HepG2 (cell line): ENCODE data around the gene COL4A3. TPM values are rescaled to one million over a fixed set of nuclear protein-coding genes. Genes with fewer than 3 reads are reported as not detected.

Source experiments
- ATAC-seq: fragments of 200-7000 bp; cut with Tn5 transposase; 3 replicates; pipeline ENCODE4 v1.9.1; 2020; ENCODE audit warnings: mild to moderate bottlenecking, moderate library complexity
- BruUV-seq: library from RNA; stranded (reverse); fragments of 400-500 nt; replicated peaks from 2 replicates; lab custom pipeline; 2021; lab: Mats Ljungman, UMichigan
- CTCF ChIA-PET: fragments of 300-600 bp; formaldehyde crosslinking; extraction: SDS; loops from one replicate; lab custom pipeline; 2021; ENCODE audit warnings: low total read pairs, inconsistent platforms, low intra/inter-chr PET ratio; lab: Yijun Ruan, JAX
- POLR2A ChIA-PET: fragments of 350-600 bp; sonication (Branson Sonifier 250); formaldehyde crosslinking; loops from one replicate; lab custom pipeline; 2020; ENCODE audit warnings: antibody characterized with exemption, inconsistent platforms; lab: Yijun Ruan, JAX
- DNase-seq: peaks from one replicate; pipeline ENCODE4 v3.0.0-alpha.2; 2015; ENCODE audit warnings: low spot score
- FAIRE-seq: peaks from 3 replicates; lab custom pipeline; 2011; peaks lifted over from hg19 to GRCh38; lab: Jason Lieb, UNC
- H2AFZ ChIP-seq: one replicate; pipeline ENCODE4 v1.6.1; 2011; ENCODE audit warnings: low read length, inconsistent platforms
- H3K27ac ChIP-seq: fragments of 300-600 bp; 3 replicates; pipeline ENCODE4 v1.8.0; 2011; ENCODE audit warnings: mixed run types, mild to moderate bottlenecking, mixed read lengths, low read length, inconsistent platforms; ENCODE audit not compliant: insufficient read depth; ENCODE audit errors: extremely low read length
- H3K27me3 ChIP-seq, 2 experiments: fragments of 200-600 bp in 1 of 2; 2 replicates in 1 of 2; 3 replicates in 1 of 2; pipeline versions ENCODE4 v1.6.0 to v1.8.0; 2011; ENCODE audit warnings: low read length in 2 of 2, mild to moderate bottlenecking in 2 of 2, moderate library complexity in 2 of 2, inconsistent platforms in 1 of 2; ENCODE audit not compliant: insufficient read depth in 2 of 2, control insufficient read depth in 1 of 2
- H3K36me3 ChIP-seq, 2 experiments: fragments of 200-600 bp in 1 of 2; replicated peaks in 1 of 2; 2 replicates in 1 of 2; 3 replicates in 1 of 2; pipeline versions ENCODE4 v1.5.1 to v1.8.0; 2011; ENCODE audit warnings: low read length in 2 of 2, inconsistent platforms in 1 of 2; ENCODE audit not compliant: insufficient read depth in 2 of 2, control insufficient read depth in 1 of 2
- H3K4me1 ChIP-seq: 2 replicates; pipeline ENCODE4 v1.5.1; 2012; ENCODE audit warnings: low read length, inconsistent platforms; ENCODE audit not compliant: insufficient read depth
- H3K4me2 ChIP-seq: 2 replicates; pipeline ENCODE4 v1.6.0; 2011; ENCODE audit warnings: low read depth, low read length, inconsistent platforms
- H3K4me3 ChIP-seq, 3 experiments: fragments of 200-600 bp in 1 of 3; sonication (generic), shearing (Covaris generic) in 1 of 3; replicated peaks in 1 of 3; 2 replicates each; pipeline ENCODE4 v1.5.1; 2011 to 2016; ENCODE audit warnings: low read length in 3 of 3, inconsistent platforms in 2 of 3, low read depth in 2 of 3, mild to moderate bottlenecking in 2 of 3, control low read depth in 1 of 3, mixed read lengths in 1 of 3; ENCODE audit not compliant: insufficient read depth in 1 of 3
- H3K79me2 ChIP-seq: one replicate; pipeline ENCODE4 v1.6.1; 2011; ENCODE audit warnings: low read length, inconsistent platforms; ENCODE audit not compliant: insufficient read depth
- H3K9ac ChIP-seq: 2 replicates; pipeline ENCODE4 v1.6.0; 2011; ENCODE audit warnings: mild to moderate bottlenecking, low read depth, low read length, inconsistent platforms; ENCODE audit not compliant: insufficient read depth
- H3K9me3 ChIP-seq: 2 replicates; pipeline ENCODE4 v1.5.1; 2012; ENCODE audit warnings: mild to moderate bottlenecking, low read length
- H4K20me1 ChIP-seq: 2 replicates; pipeline ENCODE4 v1.6.0; 2011; ENCODE audit warnings: inconsistent platforms, mild to moderate bottlenecking, low read length, moderate library complexity; ENCODE audit not compliant: insufficient read depth
- ATF7 ChIP-seq, 2 experiments: fragments of 450-650 bp in 1 of 2; sonication (generic) in 1 of 2; formaldehyde crosslinking in 1 of 2; IDR thresholded peaks; 2 replicates each; pipeline versions ENCODE4 v1.4.0 to v1.6.1; 2016 to 2020; ENCODE audit warnings: antibody characterized with exemption in 1 of 2, mild to moderate bottlenecking in 1 of 2, missing genetic modification reagents in 1 of 2
- EZH2 ChIP-seq: conservative IDR thresholded peaks from 2 replicates; pipeline ENCODE4 v1.6.1; 2012; ENCODE audit warnings: mild to moderate bottlenecking, low read depth, low read length, moderate library complexity
- KDM4B ChIP-seq: sonication (generic); formaldehyde crosslinking; IDR thresholded peaks from 2 replicates; pipeline ENCODE4 v1.4.0; 2020; ENCODE audit warnings: missing genetic modification reagents
- LCORL ChIP-seq, 2 experiments: fragments of 450-650 bp in 1 of 2; sonication (generic) in 1 of 2; formaldehyde crosslinking in 1 of 2; IDR thresholded peaks; 2 replicates each; pipeline versions ENCODE4 v1.5.0 to v1.6.1; 2017 to 2020; ENCODE audit warnings: antibody characterized with exemption in 1 of 2, missing genetic modification reagents in 1 of 2
- NRL ChIP-seq: sonication (generic); formaldehyde crosslinking; IDR thresholded peaks from 2 replicates; pipeline ENCODE4 v1.5.0; 2020; ENCODE audit warnings: missing genetic modification reagents, mild to moderate bottlenecking, moderate library complexity, borderline replicate concordance
- PAX8 ChIP-seq: sonication (generic); formaldehyde crosslinking; IDR thresholded peaks from 2 replicates; pipeline ENCODE4 v1.8.0; 2022; ENCODE audit warnings: mild to moderate bottlenecking, missing genetic modification reagents, borderline replicate concordance
- RBFOX2 ChIP-seq: fragments of 200-400 bp; formaldehyde crosslinking; IDR thresholded peaks from 2 replicates; pipeline ENCODE4 v1.6.1; 2017; ENCODE audit warnings: low read depth, mild to moderate bottlenecking, low read length
- ZBTB21 ChIP-seq: sonication (generic); formaldehyde crosslinking; IDR thresholded peaks from 2 replicates; pipeline ENCODE4 v1.4.0; 2020; ENCODE audit warnings: missing genetic modification reagents
- ZNF207 ChIP-seq: fragments of 450-650 bp; IDR thresholded peaks from 2 replicates; pipeline ENCODE4 v1.6.1; 2016; ENCODE audit warnings: antibody characterized with exemption, borderline replicate concordance
- ZNF484 ChIP-seq: sonication (generic); formaldehyde crosslinking; IDR thresholded peaks from 2 replicates; pipeline ENCODE4 v1.5.1; 2020; ENCODE audit warnings: mild to moderate bottlenecking, low read depth, missing genetic modification reagents, borderline replicate concordance
- ZNF547 ChIP-seq: sonication (generic); formaldehyde crosslinking; IDR thresholded peaks from 2 replicates; pipeline ENCODE4 v1.5.1; 2020; ENCODE audit warnings: mild to moderate bottlenecking, missing genetic modification reagents
- ZNF670 ChIP-seq: sonication (generic); formaldehyde crosslinking; IDR thresholded peaks from 2 replicates; pipeline ENCODE4 v1.8.0; 2022; ENCODE audit warnings: mild to moderate bottlenecking, missing genetic modification reagents, borderline replicate concordance
- WGBS: methylation state at CpG from one replicate; pipeline ENCODE4 v1.1.6; 2017; ENCODE audit warnings: low lambda C conversion rate; 5-methylcytosine and 5-hydroxymethylcytosine counted together
- in situ Hi-C: cut with HindIII; loops from 2 replicates; pipeline ENCODE4 v1.10.0; 2017; ENCODE audit warnings: low pct_unique_long_range_greater_than_20kb; ENCODE audit not compliant: extremely low pct_ligation_motif_present
- intact Hi-C: fragments of 100-400 bp; cut with micrococcal nuclease; formaldehyde crosslinking; loops from one replicate; pipeline ENCODE4 v1.10.0; 2022; ENCODE audit not compliant: unreplicated experiment
- polyA plus RNA-seq, 8 experiments: library from polyadenylated mRNA; depleted of rRNA in 3 of 8; stranded (reverse) in 7 of 8; unstranded in 1 of 8; fragments of >200 nt; fragmentation: Illumina TruSeq in 4 of 8; extraction: Trizol in 4 of 8; gene quantifications; 2 replicates each; pipeline versions ENCODE4 v1.2.1 to v1.2.3, GENCODE V29; 2011 to 2016; ENCODE audit warnings: low read depth in 4 of 8, missing spikeins in 1 of 8, mixed read lengths in 1 of 8; ENCODE audit not compliant: insufficient read depth in 1 of 8
- total RNA-seq, 5 experiments: library from RNA; depleted of rRNA; stranded (reverse); fragments of >200 nt; fragmentation: Illumina TruSeq; extraction: Trizol; gene quantifications; 2 replicates each; pipeline ENCODE4 v1.2.3, GENCODE V29; 2016; ENCODE audit warnings: low read depth in 1 of 5
- TF ChIP-seq, protein P1 (sequence below): sonication (generic); formaldehyde crosslinking; IDR thresholded peaks from 2 replicates; pipeline ENCODE4 v1.5.0; 2020; ENCODE audit warnings: missing genetic modification reagents
- TF ChIP-seq, protein P2 (sequence below): sonication (generic); formaldehyde crosslinking; IDR thresholded peaks from 2 replicates; pipeline ENCODE4 v1.8.0; 2022; ENCODE audit warnings: mild to moderate bottlenecking, missing genetic modification reagents
- TF ChIP-seq, protein P3 (sequence below): sonication (generic); formaldehyde crosslinking; IDR thresholded peaks from 2 replicates; pipeline ENCODE4 v1.5.1; 2020; ENCODE audit warnings: missing genetic modification reagents, mild to moderate bottlenecking, borderline replicate concordance
- TF ChIP-seq, protein P4 (sequence below): sonication (generic); formaldehyde crosslinking; IDR thresholded peaks from 2 replicates; pipeline ENCODE4 v1.4.0; 2020; ENCODE audit warnings: mild to moderate bottlenecking, missing genetic modification reagents
- TF ChIP-seq, protein P5 (sequence below): IDR thresholded peaks from 2 replicates; pipeline ENCODE4 v1.6.1; 2012; ENCODE audit warnings: low read depth, low read length, improper control_type of control experiment

COL4A3 gene
- total and polyA plus RNA-seq, 2 of the 13 experiments (the other 11 are each of a cell fraction or from before 2014, with no cell fraction given), result 0.02 TPM; not detected in 1

DNA sequence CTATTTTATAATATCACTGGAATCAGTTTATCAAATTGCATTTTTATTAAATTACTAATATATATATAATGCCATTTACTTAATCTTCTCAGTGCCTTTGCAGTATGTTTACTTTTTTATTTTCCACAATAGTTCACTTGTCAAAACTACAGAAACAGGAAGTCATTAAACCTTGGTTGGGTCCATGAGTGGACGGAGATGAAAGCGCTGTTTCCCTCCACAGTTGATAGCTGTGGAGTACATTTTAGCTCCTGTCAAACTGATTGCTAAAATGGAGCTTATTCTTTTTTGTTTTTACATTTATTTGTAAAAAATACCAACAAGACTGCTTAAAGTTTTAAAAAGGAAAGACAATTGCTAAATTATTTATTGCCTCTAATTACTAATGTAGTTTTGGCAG, 179.8 kb downstream of the COL4A3 start:
- H3K9ac ChIP-seq, result no peak overlapping the region
- H3K4me2 ChIP-seq, result no peak overlapping the region
- H3K36me3 ChIP-seq, result peaks cover 6 to 43% of the 10 kb centered on the region in 2 experiments; a peak in 4 of 5 replicates
- no peak for FAIRE-seq
- peaks cover 9% of the 10 kb centered on the region for H3K4me1 ChIP-seq
- no peak for DNase-seq
- no peak overlapping the region for H3K27ac ChIP-seq
- no peaks in the 10 kb centered on the region for H4K20me1 ChIP-seq
- no TSS peak for BruUV-seq
- no peaks in the 10 kb centered on the region for H3K27me3 ChIP-seq
- ChIA-PET POLR2A (no interaction called here), CTCF (no interaction called here)
- in situ Hi-C loops, result no loop called here
- no peak for TF ChIP-seq KDM4B (CRISPR knock-in tag)
- TF ChIP-seq, protein P1, sequence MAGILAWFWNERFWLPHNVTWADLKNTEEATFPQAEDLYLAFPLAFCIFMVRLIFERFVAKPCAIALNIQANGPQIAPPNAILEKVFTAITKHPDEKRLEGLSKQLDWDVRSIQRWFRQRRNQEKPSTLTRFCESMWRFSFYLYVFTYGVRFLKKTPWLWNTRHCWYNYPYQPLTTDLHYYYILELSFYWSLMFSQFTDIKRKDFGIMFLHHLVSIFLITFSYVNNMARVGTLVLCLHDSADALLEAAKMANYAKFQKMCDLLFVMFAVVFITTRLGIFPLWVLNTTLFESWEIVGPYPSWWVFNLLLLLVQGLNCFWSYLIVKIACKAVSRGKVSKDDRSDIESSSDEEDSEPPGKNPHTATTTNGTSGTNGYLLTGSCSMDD, result no peak
- no peak for TF ChIP-seq ZNF484 (CRISPR knock-in tag)
- TF ChIP-seq ZBTB21 (CRISPR knock-in tag), result no peak
- no peak for TF ChIP-seq LCORL (IDR thresholded peaks at IDR 0.05)
- TF ChIP-seq LCORL (CRISPR knock-in tag; IDR thresholded peaks at IDR 0.05), result no peak
- no peak for TF ChIP-seq ZNF547
- TF ChIP-seq, protein P2, sequence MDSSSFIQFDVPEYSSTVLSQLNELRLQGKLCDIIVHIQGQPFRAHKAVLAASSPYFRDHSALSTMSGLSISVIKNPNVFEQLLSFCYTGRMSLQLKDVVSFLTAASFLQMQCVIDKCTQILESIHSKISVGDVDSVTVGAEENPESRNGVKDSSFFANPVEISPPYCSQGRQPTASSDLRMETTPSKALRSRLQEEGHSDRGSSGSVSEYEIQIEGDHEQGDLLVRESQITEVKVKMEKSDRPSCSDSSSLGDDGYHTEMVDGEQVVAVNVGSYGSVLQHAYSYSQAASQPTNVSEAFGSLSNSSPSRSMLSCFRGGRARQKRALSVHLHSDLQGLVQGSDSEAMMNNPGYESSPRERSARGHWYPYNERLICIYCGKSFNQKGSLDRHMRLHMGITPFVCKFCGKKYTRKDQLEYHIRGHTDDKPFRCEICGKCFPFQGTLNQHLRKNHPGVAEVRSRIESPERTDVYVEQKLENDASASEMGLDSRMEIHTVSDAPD (CRISPR knock-in tag), result no peak
- TF ChIP-seq NRL (CRISPR knock-in tag), result no peak
- TF ChIP-seq, protein P3, sequence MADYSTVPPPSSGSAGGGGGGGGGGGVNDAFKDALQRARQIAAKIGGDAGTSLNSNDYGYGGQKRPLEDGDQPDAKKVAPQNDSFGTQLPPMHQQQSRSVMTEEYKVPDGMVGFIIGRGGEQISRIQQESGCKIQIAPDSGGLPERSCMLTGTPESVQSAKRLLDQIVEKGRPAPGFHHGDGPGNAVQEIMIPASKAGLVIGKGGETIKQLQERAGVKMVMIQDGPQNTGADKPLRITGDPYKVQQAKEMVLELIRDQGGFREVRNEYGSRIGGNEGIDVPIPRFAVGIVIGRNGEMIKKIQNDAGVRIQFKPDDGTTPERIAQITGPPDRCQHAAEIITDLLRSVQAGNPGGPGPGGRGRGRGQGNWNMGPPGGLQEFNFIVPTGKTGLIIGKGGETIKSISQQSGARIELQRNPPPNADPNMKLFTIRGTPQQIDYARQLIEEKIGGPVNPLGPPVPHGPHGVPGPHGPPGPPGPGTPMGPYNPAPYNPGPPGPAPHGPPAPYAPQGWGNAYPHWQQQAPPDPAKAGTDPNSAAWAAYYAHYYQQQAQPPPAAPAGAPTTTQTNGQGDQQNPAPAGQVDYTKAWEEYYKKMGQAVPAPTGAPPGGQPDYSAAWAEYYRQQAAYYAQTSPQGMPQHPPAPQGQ, result no peak
- TF ChIP-seq ZNF670 (CRISPR knock-in tag), result no peak
- TF ChIP-seq, protein P4, sequence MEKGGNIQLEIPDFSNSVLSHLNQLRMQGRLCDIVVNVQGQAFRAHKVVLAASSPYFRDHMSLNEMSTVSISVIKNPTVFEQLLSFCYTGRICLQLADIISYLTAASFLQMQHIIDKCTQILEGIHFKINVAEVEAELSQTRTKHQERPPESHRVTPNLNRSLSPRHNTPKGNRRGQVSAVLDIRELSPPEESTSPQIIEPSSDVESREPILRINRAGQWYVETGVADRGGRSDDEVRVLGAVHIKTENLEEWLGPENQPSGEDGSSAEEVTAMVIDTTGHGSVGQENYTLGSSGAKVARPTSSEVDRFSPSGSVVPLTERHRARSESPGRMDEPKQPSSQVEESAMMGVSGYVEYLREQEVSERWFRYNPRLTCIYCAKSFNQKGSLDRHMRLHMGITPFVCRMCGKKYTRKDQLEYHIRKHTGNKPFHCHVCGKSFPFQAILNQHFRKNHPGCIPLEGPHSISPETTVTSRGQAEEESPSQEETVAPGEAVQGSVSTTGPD (CRISPR knock-in tag), result no peak
- TF ChIP-seq EZH2, result no peak
- no peak for TF ChIP-seq ZNF207
- no peak for TF ChIP-seq RBFOX2
- TF ChIP-seq ATF7 (IDR thresholded peaks at IDR 0.05), result no peak
- TF ChIP-seq ATF7 (CRISPR knock-in tag; IDR thresholded peaks at IDR 0.05), result no peak
- TF ChIP-seq, protein P5, sequence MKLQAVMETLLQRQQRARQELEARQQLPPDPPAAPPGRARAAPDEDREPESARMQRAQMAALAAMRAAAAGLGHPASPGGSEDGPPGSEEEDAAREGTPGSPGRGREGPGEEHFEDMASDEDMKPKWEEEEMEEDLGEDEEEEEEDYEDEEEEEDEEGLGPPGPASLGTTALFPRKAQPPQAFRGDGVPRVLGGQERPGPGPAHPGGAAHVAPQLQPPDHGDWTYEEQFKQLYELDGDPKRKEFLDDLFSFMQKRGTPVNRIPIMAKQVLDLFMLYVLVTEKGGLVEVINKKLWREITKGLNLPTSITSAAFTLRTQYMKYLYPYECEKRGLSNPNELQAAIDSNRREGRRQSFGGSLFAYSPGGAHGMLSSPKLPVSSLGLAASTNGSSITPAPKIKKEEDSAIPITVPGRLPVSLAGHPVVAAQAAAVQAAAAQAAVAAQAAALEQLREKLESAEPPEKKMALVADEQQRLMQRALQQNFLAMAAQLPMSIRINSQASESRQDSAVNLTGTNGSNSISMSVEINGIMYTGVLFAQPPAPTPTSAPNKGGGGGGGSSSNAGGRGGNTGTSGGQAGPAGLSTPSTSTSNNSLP, result no peak
- no peak for TF ChIP-seq PAX8
- H3K79me2 ChIP-seq, result no peaks in the 10 kb centered on the region
- intact Hi-C loops, result loop anchor here (10.0 kb wide), 1 partner anchor 131 kb away; the partner anchor contains the start of gene AGFG1
- no peaks in the 10 kb centered on the region for H3K9me3 ChIP-seq
- no peak for ATAC-seq
- H2AFZ ChIP-seq, result no peak overlapping the region
- no peak overlapping the region for H3K4me3 ChIP-seq
- 100% methylated on average over 2 of the region's 2 CpGs for WGBS
